HFFc6 (cell line): ENCODE results near the gene CUX1. TPM values are rescaled to one million over a fixed set of nuclear protein-coding genes. Genes with fewer than 3 reads are reported as not detected.

ENCODE experiments used
- DNase-seq: peaks from one replicate; pipeline ENCODE4 v3.0.0-alpha.2; 2018
- H3K27ac Mint-ChIP-seq: 2 replicates; pipeline ENCODE4 v1.8.0; 2020; ENCODE audit warnings: mild to moderate bottlenecking, mixed read lengths
- H3K27me3 Mint-ChIP-seq: 2 replicates; pipeline ENCODE4 v1.8.0; 2021; ENCODE audit warnings: mild to moderate bottlenecking, moderate library complexity, mixed read lengths; ENCODE audit not compliant: insufficient read depth
- H3K36me3 Mint-ChIP-seq: 2 replicates; pipeline ENCODE4 v1.8.0; 2021; ENCODE audit warnings: low read depth, mixed read lengths
- H3K4me1 Mint-ChIP-seq: 2 replicates; pipeline ENCODE4 v1.8.0; 2020; ENCODE audit warnings: low read depth, mixed read lengths
- H3K4me3 Mint-ChIP-seq: 2 replicates; pipeline ENCODE4 v1.8.0; 2020; ENCODE audit warnings: mild to moderate bottlenecking, moderate library complexity, mixed read lengths
- H3K9me3 Mint-ChIP-seq: 2 replicates; pipeline ENCODE4 v1.8.0; 2020; ENCODE audit warnings: mild to moderate bottlenecking, mixed read lengths
- CTCF ChIP-seq: fragments of 200-600 bp; sonication (generic); IDR thresholded peaks from 2 replicates; pipeline ENCODE4 v1.5.0; 2021; ENCODE audit warnings: antibody characterized with exemption, mild to moderate bottlenecking
- total RNA-seq, 6 experiments: library from RNA; stranded (reverse); fragmentation: NEBNext Ultra II Directional; extraction: Animal tissue kit (Norgen Biotek cat#: 25700); gene quantifications; 2 replicates in 1 of 6; 3 replicates in 5 of 6; pipeline ENCODE4 v1.2.3, GENCODE V29; 2021

The CUX1 gene
- total RNA-seq, 6 experiments from 2014 or later, result 46.9 to 64.2 (median 51.6) TPM

GRCh38 chr7:101804967-101805366, 12.5 kb upstream of the CUX1 start:
- Mint-ChIP-seq H3K27ac (no peak overlapping the region), H3K9me3 (no peaks in the 10 kb centered on the region), H3K4me3 (no peak overlapping the region), H3K36me3 (no peaks in the 10 kb centered on the region), H3K4me1 (peaks cover 16% of the 10 kb centered on the region), H3K27me3 (peaks cover 41% of the 10 kb centered on the region)
- no peak for DNase-seq
- peak; percentile 54; the same call in 1 of the 2 replicates for TF ChIP-seq CTCF

GRCh38 chr7:101812595-101812994, 4.8 kb upstream of the CUX1 start:
- no peaks in the 10 kb centered on the region for H3K27me3 Mint-ChIP-seq
- no peak overlapping the region for H3K27ac Mint-ChIP-seq
- no peak overlapping the region for H3K4me3 Mint-ChIP-seq
- H3K9me3 Mint-ChIP-seq, result no peaks in the 10 kb centered on the region
- DNase-seq, result no peak
- H3K4me1 Mint-ChIP-seq, result peaks cover 24% of the 10 kb centered on the region
- TF ChIP-seq CTCF, result 0 out of 2 replicates have a peak, but pooled peaks have one; percentile 22
- peaks cover under 1% of the 10 kb centered on the region; the same call in 1 of the 2 replicates for H3K36me3 Mint-ChIP-seq

- peak overlapping the region; percentile 81 for H3K4me3 Mint-ChIP-seq
- H3K27me3 Mint-ChIP-seq, result no peaks in the 10 kb centered on the region
- H3K9me3 Mint-ChIP-seq, result no peaks in the 10 kb centered on the region
- peak overlapping the region; percentile 43; the same call in 1 of the 2 replicates for H3K27ac Mint-ChIP-seq
- no peak for DNase-seq
- H3K4me1 Mint-ChIP-seq, result peaks cover 33% of the 10 kb centered on the region
- TF ChIP-seq CTCF, result no peak
- H3K36me3 Mint-ChIP-seq, result peaks cover 6% of the 10 kb centered on the region; the same call in 1 of the 2 replicates
Observed at GRCh38 chr7:101813402-101814019, 3.9 kb upstream of the CUX1 start.

GRCh38 chr7:101814081-101814990, 3.1 kb upstream of the CUX1 start:
- Mint-ChIP-seq H3K9me3 (no peaks in the 10 kb centered on the region), H3K27ac (peak overlapping the region; percentile 87)
- peak; percentile 30 for DNase-seq

More at GRCh38 chr7:101814081-101814990, 3.1 kb upstream of the CUX1 start:
- peaks cover 6% of the 10 kb centered on the region; the same call in 1 of the 2 replicates for H3K36me3 Mint-ChIP-seq
- H3K27me3 Mint-ChIP-seq, result no peaks in the 10 kb centered on the region
- peak; percentile 79 for TF ChIP-seq CTCF
- H3K4me3 Mint-ChIP-seq, result peak overlapping the region; percentile 90
- H3K4me1 Mint-ChIP-seq, result peaks cover 38% of the 10 kb centered on the region
